ENCODE measurements around the gene MAD1L1. TPM values are rescaled to one million over a fixed set of nuclear protein-coding genes. Genes with fewer than 3 reads are reported as not detected.
"Not testable (repeated sequence)": the region's sequence is repeated elsewhere in the genome, so short reads cannot be mapped to it uniquely, and the experiment has no call there.

Gene MAD1L1
- total RNA-seq, 1 donor from 2014 or later, result 16.2 TPM

GRCh38 chr7:1997537-1998076, 235.1 kb downstream of the MAD1L1 start:
- Histone ChIP-seq H3K4me1 (peaks cover 14% of the 10 kb centered on the region), H3K27ac (replicated peaks) (no peak overlapping the region), H3K27me3 (ENCODE audit: low read depth) (no peaks in the 10 kb centered on the region), H3K9me3 (replicated peaks) (no peaks in the 10 kb centered on the region), H3K4me3 (no peak overlapping the region), H3K36me3 (no peaks in the 10 kb centered on the region)
- TF ChIP-seq CTCF (IDR thresholded peaks at IDR 0.05; ENCODE audit: borderline replicate concordance), result no peak
- DNase-seq, result no peak
- intact Hi-C loops (cut with micrococcal nuclease), result no loop called here

GRCh38 chr7:1996816-1997215, 235.9 kb downstream of the MAD1L1 start:
- intact Hi-C loops (cut with micrococcal nuclease), result no loop called here

DNA sequence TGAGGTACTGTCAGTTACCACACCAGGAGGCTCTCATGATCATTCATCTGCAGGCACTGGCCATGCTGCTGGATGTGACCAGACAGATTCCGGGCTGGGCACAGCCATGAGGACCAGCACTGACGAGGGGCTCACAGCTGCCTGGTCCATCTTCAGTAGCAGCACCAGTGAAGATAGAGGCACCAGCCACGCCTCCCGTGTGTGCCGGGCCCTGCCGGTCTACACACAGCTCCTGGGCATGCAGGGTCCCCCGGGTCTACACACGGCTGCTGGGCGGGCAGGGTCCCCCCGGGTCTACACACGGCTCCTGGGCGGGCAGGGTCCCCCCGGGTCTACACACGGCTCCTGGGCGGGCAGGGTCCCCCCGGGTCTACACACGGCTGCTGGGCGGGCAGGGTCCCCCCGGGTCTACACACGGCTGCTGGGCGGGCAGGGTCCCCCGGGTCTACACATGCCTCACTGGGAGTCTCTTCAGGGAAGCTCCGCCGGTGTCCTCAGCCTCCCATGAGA, 236.8 kb downstream of the MAD1L1 start:
- H3K27ac ChIP-seq (replicated peaks); H3K27me3 ChIP-seq (ENCODE audit: low read depth); DNase-seq; H3K4me3 ChIP-seq; intact Hi-C loops (cut with micrococcal nuclease); H3K9me3 ChIP-seq (replicated peaks); H3K36me3 ChIP-seq: not testable (repeated sequence)
- peaks cover 20% of the 10 kb centered on the region for H3K4me1 ChIP-seq

More at GRCh38 chr7:1996816-1997215, 235.9 kb downstream of the MAD1L1 start:
- Histone ChIP-seq H3K36me3 (no peaks in the 10 kb centered on the region), H3K4me3 (no peak overlapping the region), H3K27ac (replicated peaks) (no peak overlapping the region), H3K4me1 (peaks cover 20% of the 10 kb centered on the region), H3K9me3 (replicated peaks) (no peaks in the 10 kb centered on the region), H3K27me3 (ENCODE audit: low read depth) (no peaks in the 10 kb centered on the region)
- no peak for TF ChIP-seq CTCF (IDR thresholded peaks at IDR 0.05; ENCODE audit: borderline replicate concordance)
- DNase-seq, result no peak

- H3K9me3 ChIP-seq (replicated peaks), result no peaks in the 10 kb centered on the region
- H3K27ac ChIP-seq (replicated peaks), result no peak overlapping the region
- intact Hi-C loops (cut with micrococcal nuclease), result no loop called here
- H3K36me3 ChIP-seq, result no peaks in the 10 kb centered on the region
- H3K4me3 ChIP-seq, result no peak overlapping the region
- no peak for DNase-seq
- TF ChIP-seq CTCF (IDR thresholded peaks at IDR 0.05; ENCODE audit: borderline replicate concordance), result no peak
- peaks cover 22% of the 10 kb centered on the region for H3K4me1 ChIP-seq
- H3K27me3 ChIP-seq (ENCODE audit: low read depth), result no peaks in the 10 kb centered on the region
These were observed 237.3 kb downstream of the MAD1L1 start for GRCh38 chr7:1995426-1995825.

- TF ChIP-seq CTCF (IDR thresholded peaks at IDR 0.05; ENCODE audit: borderline replicate concordance), result no peak
- H3K4me3 ChIP-seq, result no peak overlapping the region
- peaks cover 27% of the 10 kb centered on the region for H3K4me1 ChIP-seq
- H3K27me3 ChIP-seq (ENCODE audit: low read depth), result no peaks in the 10 kb centered on the region
- no peaks in the 10 kb centered on the region for H3K9me3 ChIP-seq (replicated peaks)
- DNase-seq, result no peak
- no peak overlapping the region for H3K27ac ChIP-seq (replicated peaks)
- no peaks in the 10 kb centered on the region for H3K36me3 ChIP-seq
- intact Hi-C loops (cut with micrococcal nuclease), result no loop called here
These were observed 237.8 kb downstream of the MAD1L1 start for GRCh38 chr7:1994931-1995330.

Measured in left ventricle myocardium inferior (tissue), 1 donor.